Uterus (tissue), 2 donors: ENCODE results near the gene SLC4A11.

Experiments used
- POLR2A ChIP-seq, 2 donors: fragments of 450-650 bp; IDR thresholded peaks; one replicate each; pipeline ENCODE4 v1.6.1; 2016; ENCODE audit warnings: antibody characterized with exemption in 2 of 2, mild to moderate bottlenecking in 1 of 2, moderate library complexity in 1 of 2
- TF ChIP-seq, protein P1 (sequence below), 4 experiments: fragments of 200-600 bp in 2 of 4; fragments of 450-650 bp in 2 of 4; sonication (generic) in 2 of 4; IDR thresholded peaks; one replicate each; pipeline ENCODE4 v1.5.1; 2016 to 2019; ENCODE audit warnings: antibody characterized with exemption in 4 of 4, mild to moderate bottlenecking in 2 of 4, moderate library complexity in 1 of 4

- TF ChIP-seq, protein P1, sequence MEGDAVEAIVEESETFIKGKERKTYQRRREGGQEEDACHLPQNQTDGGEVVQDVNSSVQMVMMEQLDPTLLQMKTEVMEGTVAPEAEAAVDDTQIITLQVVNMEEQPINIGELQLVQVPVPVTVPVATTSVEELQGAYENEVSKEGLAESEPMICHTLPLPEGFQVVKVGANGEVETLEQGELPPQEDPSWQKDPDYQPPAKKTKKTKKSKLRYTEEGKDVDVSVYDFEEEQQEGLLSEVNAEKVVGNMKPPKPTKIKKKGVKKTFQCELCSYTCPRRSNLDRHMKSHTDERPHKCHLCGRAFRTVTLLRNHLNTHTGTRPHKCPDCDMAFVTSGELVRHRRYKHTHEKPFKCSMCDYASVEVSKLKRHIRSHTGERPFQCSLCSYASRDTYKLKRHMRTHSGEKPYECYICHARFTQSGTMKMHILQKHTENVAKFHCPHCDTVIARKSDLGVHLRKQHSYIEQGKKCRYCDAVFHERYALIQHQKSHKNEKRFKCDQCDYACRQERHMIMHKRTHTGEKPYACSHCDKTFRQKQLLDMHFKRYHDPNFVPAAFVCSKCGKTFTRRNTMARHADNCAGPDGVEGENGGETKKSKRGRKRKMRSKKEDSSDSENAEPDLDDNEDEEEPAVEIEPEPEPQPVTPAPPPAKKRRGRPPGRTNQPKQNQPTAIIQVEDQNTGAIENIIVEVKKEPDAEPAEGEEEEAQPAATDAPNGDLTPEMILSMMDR (IDR thresholded peaks at IDR 0.05): no peak
- TF ChIP-seq POLR2A (IDR thresholded peaks at IDR 0.05): no peak
These were observed 25.8 kb downstream of the SLC4A11 start for GRCh38 chr20:3213226-3213625.
